Peyer's patch (tissue), 4 donors: ENCODE measurements around the gene OR10G7.

Experiments
- POLR2A ChIP-seq, 2 donors: fragments of 450-650 bp; IDR thresholded peaks; one replicate each; pipeline ENCODE4 v1.5.1; 2017; ENCODE audit warnings: antibody characterized with exemption in 2 of 2, mild to moderate bottlenecking in 2 of 2, moderate library complexity in 2 of 2
- TF ChIP-seq, protein P1 (sequence below), 6 experiments: fragments of 450-650 bp in 4 of 6; fragments of 200-600 bp in 2 of 6; sonication (generic) in 1 of 6; IDR thresholded peaks; one replicate each; pipeline ENCODE4 v1.5.1; 2017 to 2019; ENCODE audit warnings: antibody characterized with exemption in 6 of 6, mild to moderate bottlenecking in 3 of 6, moderate library complexity in 1 of 6

DNA sequence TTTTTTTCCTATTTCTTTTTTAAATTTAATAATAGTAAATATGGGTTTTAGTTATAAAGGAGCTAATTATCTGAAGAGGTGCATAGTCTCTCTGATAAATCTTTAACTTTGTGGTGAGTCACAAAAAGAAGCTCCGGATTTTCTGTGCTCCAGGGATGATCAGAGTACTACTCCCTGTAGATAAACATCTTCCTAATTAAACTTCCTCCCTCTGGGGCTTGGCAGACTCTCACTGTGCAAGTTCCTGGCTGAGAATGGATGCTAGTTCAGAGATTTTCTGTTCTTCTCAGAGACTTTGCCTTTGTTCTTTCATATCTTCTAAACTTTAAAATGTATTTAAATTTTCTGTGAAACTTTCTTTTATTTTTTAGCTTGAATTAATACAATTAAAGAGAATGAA lies at the start of gene OR10G7:
- TF ChIP-seq, protein P1, sequence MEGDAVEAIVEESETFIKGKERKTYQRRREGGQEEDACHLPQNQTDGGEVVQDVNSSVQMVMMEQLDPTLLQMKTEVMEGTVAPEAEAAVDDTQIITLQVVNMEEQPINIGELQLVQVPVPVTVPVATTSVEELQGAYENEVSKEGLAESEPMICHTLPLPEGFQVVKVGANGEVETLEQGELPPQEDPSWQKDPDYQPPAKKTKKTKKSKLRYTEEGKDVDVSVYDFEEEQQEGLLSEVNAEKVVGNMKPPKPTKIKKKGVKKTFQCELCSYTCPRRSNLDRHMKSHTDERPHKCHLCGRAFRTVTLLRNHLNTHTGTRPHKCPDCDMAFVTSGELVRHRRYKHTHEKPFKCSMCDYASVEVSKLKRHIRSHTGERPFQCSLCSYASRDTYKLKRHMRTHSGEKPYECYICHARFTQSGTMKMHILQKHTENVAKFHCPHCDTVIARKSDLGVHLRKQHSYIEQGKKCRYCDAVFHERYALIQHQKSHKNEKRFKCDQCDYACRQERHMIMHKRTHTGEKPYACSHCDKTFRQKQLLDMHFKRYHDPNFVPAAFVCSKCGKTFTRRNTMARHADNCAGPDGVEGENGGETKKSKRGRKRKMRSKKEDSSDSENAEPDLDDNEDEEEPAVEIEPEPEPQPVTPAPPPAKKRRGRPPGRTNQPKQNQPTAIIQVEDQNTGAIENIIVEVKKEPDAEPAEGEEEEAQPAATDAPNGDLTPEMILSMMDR (IDR thresholded peaks at IDR 0.05) = no peak
- TF ChIP-seq POLR2A (IDR thresholded peaks at IDR 0.05) = no peak
